Lung (tissue), 12 donors: ENCODE measurements around the gene EIF4ENIF1. TPM values are rescaled to one million over a fixed set of nuclear protein-coding genes. Genes with fewer than 3 reads are reported as not detected.
A peak's percentile ranks its signal among the peaks of the same experiment; 100 is the strongest.

Experiments used
- ATAC-seq: fragments of 200-7000 bp; cut with Tn5 transposase; one replicate; pipeline ENCODE4 v1.9.1; 2020; ENCODE audit warnings: moderate number of reproducible peaks; ENCODE audit not compliant: insufficient read depth, low FRiP score
- DNase-seq, 3 donors: peaks; one replicate each; pipeline ENCODE4 v3.0.0-alpha.2; 2013 to 2017
- H3K27ac ChIP-seq, 2 donors: one replicate each; pipeline ENCODE4 v1.5.1; 2013; ENCODE audit warnings: mild to moderate bottlenecking in 2 of 2, moderate library complexity in 2 of 2, control low read depth in 1 of 2, inconsistent platforms in 1 of 2, low read depth in 1 of 2, low read length in 1 of 2
- H3K27me3 ChIP-seq, 3 donors: one replicate each; pipeline ENCODE4 v1.5.1; 2013; ENCODE audit warnings: low read length in 2 of 3; ENCODE audit not compliant: control insufficient read depth in 3 of 3, insufficient read depth in 3 of 3
- H3K36me3 ChIP-seq, 4 donors: one replicate each; pipeline ENCODE4 v1.5.1; 2013; ENCODE audit warnings: low read length in 4 of 4, mild to moderate bottlenecking in 1 of 4, moderate library complexity in 1 of 4; ENCODE audit not compliant: control insufficient read depth in 4 of 4, insufficient read depth in 4 of 4
- H3K4me1 ChIP-seq, 5 donors: one replicate each; pipeline ENCODE4 v1.5.1; 2013; ENCODE audit warnings: low read length in 5 of 5, mild to moderate bottlenecking in 2 of 5, moderate library complexity in 1 of 5; ENCODE audit not compliant: control insufficient read depth in 5 of 5, insufficient read depth in 5 of 5
- H3K4me3 ChIP-seq: one replicate; pipeline ENCODE4 v1.5.1; 2013; ENCODE audit warnings: mild to moderate bottlenecking, control low read depth, moderate library complexity
- H3K9ac ChIP-seq, 2 donors: one replicate each; pipeline ENCODE4 v1.5.1; 2013; ENCODE audit warnings: low read length in 2 of 2, control low read depth in 1 of 2; ENCODE audit not compliant: insufficient read depth in 1 of 2
- H3K9me3 ChIP-seq, 4 donors: one replicate each; pipeline ENCODE4 v1.5.1; 2013; ENCODE audit warnings: low read length in 3 of 4, mild to moderate bottlenecking in 1 of 4, moderate library complexity in 1 of 4; ENCODE audit not compliant: control insufficient read depth in 4 of 4, insufficient read depth in 3 of 4
- CTCF ChIP-seq: IDR thresholded peaks from 2 replicates; pipeline ENCODE4 v1.5.1; 2012; ENCODE audit warnings: mild to moderate bottlenecking; ENCODE audit errors: control extremely low read depth, extremely low read depth
- WGBS, 2 donors: extraction: QIAGEN DNeasy Blood & Tissue Kit; methylation state at CpG; one replicate each; pipeline ENCODE4 v1.1.7; 2013; 5-methylcytosine and 5-hydroxymethylcytosine counted together
- polyA plus RNA-seq, 2 donors: library from polyadenylated mRNA; stranded (reverse); fragments of 200-250 nt; gene quantifications; one replicate each; pipeline ENCODE4 v1.2.1, GENCODE V29; 2013
- total RNA-seq, 2 donors: library from RNA; depleted of rRNA in 1 of 2; stranded (reverse); fragments of >200 nt in 1 of 2; gene quantifications; one replicate each; pipeline ENCODE4 v1.2.1, GENCODE V29; 2014 to 2021
- donor health status: control.
- donor health status: control.
- donor health status: Bipolar disorder and iron deficiency.
- donor health status: healthy.
- donor health status: DM: yes; HTN: yes; CAD: no.

The EIF4ENIF1 gene
- total and polyA plus RNA-seq, 4 donors = 9.3 to 25.5 (median 13.6) TPM

GRCh38 chr22:31447337-31447736 is 42.3 kb downstream of the EIF4ENIF1 start:
- Histone ChIP-seq H3K9me3 (no peaks in the 10 kb centered on the region), H3K4me3 (no peak overlapping the region), H3K27ac (no peak overlapping the region), H3K9ac (no peak overlapping the region), H3K36me3 (peaks cover 15 to 37% (median 31%) of the 10 kb centered on the region in 4 donors), H3K27me3 (no peaks in the 10 kb centered on the region), H3K4me1 (peaks cover 0 to 13% (median 0%) of the 10 kb centered on the region in 5 donors)
- no peak for ATAC-seq
- no peak for DNase-seq
- 97% methylated on average over 3 of the region's 3 CpGs for WGBS, 2 donors
- no peak for TF ChIP-seq CTCF

- Histone ChIP-seq H3K27ac (no peak overlapping the region), H3K36me3 (peaks cover 21 to 40% (median 36%) of the 10 kb centered on the region in 4 donors), H3K27me3 (no peaks in the 10 kb centered on the region), H3K9ac (no peak overlapping the region), H3K9me3 (no peaks in the 10 kb centered on the region), H3K4me1 (peaks cover 0 to 13% (median 0%) of the 10 kb centered on the region in 5 donors), H3K4me3 (no peak overlapping the region)
- TF ChIP-seq CTCF = no peak
- WGBS, 2 donors = 94 to 95% methylated on average over 2 of the region's 2 CpGs
- ATAC-seq (no peak), DNase-seq (no peak)
These were observed 42.9 kb downstream of the EIF4ENIF1 start for GRCh38 chr22:31446767-31447166.

- Histone ChIP-seq H3K4me3 (no peak overlapping the region), H3K27ac (peak overlapping the region in 1 of 2 donors; percentile 17), H3K36me3 (peaks cover 22 to 44% (median 40%) of the 10 kb centered on the region in 4 donors), H3K27me3 (no peaks in the 10 kb centered on the region), H3K4me1 (peaks cover 0 to 13% (median 0%) of the 10 kb centered on the region in 5 donors), H3K9ac (no peak overlapping the region), H3K9me3 (no peaks in the 10 kb centered on the region)
- 92 to 95% methylated on average over 3 of the region's 3 CpGs for WGBS, 2 donors
- ATAC-seq = no peak
- no peak for TF ChIP-seq CTCF
- no peak for DNase-seq
These were observed 43.4 kb downstream of the EIF4ENIF1 start for GRCh38 chr22:31446208-31446607.

GRCh38 chr22:31445642-31446041 is 44.0 kb downstream of the EIF4ENIF1 start:
- no peak overlapping the region for H3K9ac ChIP-seq
- TF ChIP-seq CTCF = no peak
- ATAC-seq (no peak), DNase-seq (no peak)
- no peaks in the 10 kb centered on the region for H3K27me3 ChIP-seq
- 96% methylated on average over 3 of the region's 3 CpGs for WGBS, 2 donors
- H3K4me1 ChIP-seq = peaks cover 0 to 13% (median 0%) of the 10 kb centered on the region in 5 donors
- H3K4me3 ChIP-seq = no peak overlapping the region
- no peaks in the 10 kb centered on the region for H3K9me3 ChIP-seq
- peak overlapping the region in 1 of 2 donors; percentile 14 for H3K27ac ChIP-seq
- H3K36me3 ChIP-seq = peaks cover 26 to 47% (median 44%) of the 10 kb centered on the region in 4 donors
